NCI-H1105 (cell line): ENCODE results near the gene ATP6V0B.

Experiments
- DNase-seq: peaks from one replicate; lab custom pipeline; 2025; lab: John Stamatoyannopoulos, UW

Gene ATP6V0B

GRCh38 chr1:43985984-43986595 lies 11.3 kb downstream of the ATP6V0B start:
- no peak for DNase-seq

- no peak for DNase-seq
Observed at GRCh38 chr1:43986712-43987111, 12.0 kb downstream of the ATP6V0B start.

GRCh38 chr1:43987159-43987902 lies 12.6 kb downstream of the ATP6V0B start:
- DNase-seq, result no peak

GRCh38 chr1:43990271-43991199 lies 15.8 kb downstream of the ATP6V0B start:
- no peak for DNase-seq

GRCh38 chr1:43991200-43991475 lies 16.4 kb downstream of the ATP6V0B start:
- DNase-seq, result no peak

- peak; percentile 82 for DNase-seq
Observed at GRCh38 chr1:43991476-43992231, 16.9 kb downstream of the ATP6V0B start, which contains the start of gene CCDC24. Gene CCDC24, plus strand, starts transcription at chr1:43991599. Its CDS starts 280 bp downstream, at chr1:43991879.

- no peak for DNase-seq
Observed at GRCh38 chr1:43992232-43992995, 17.7 kb downstream of the ATP6V0B start.

GRCh38 chr1:43993206-43993914 lies 18.6 kb downstream of the ATP6V0B start:
- DNase-seq, result no peak

- DNase-seq, result no peak
Observed at GRCh38 chr1:43994071-43994470, 19.3 kb downstream of the ATP6V0B start.

- no peak for DNase-seq
Observed at GRCh38 chr1:43994794-43995790, 20.3 kb downstream of the ATP6V0B start.

- DNase-seq, result no peak
Observed at GRCh38 chr1:43995984-43996732, 21.4 kb downstream of the ATP6V0B start.

GRCh38 chr1:43996733-43997115 lies 22.0 kb downstream of the ATP6V0B start:
- no peak for DNase-seq

- no peak for DNase-seq
Observed at GRCh38 chr1:43997295-43997999, 22.7 kb downstream of the ATP6V0B start.

GRCh38 chr1:43998000-43998378 lies 23.2 kb downstream of the ATP6V0B start:
- DNase-seq, result no peak

- DNase-seq, result no peak
Observed at GRCh38 chr1:43999455-43999854, 24.7 kb downstream of the ATP6V0B start.

- no peak for DNase-seq
Observed at GRCh38 chr1:44000122-44000665, 25.4 kb downstream of the ATP6V0B start.

- DNase-seq, result no peak
Observed at GRCh38 chr1:44002165-44002564, 27.4 kb downstream of the ATP6V0B start.
